GM19438 (cell line): Measurements from ENCODE around the gene IL4R.
"Not testable (repeated sequence)": the region's sequence is repeated elsewhere in the genome, so short reads cannot be mapped to it uniquely, and the experiment has no call there.

Experiments
- ATAC-seq: cut with Tn5 transposase; IDR thresholded peaks from one replicate; pipeline ENCODE4 v1.9.1; 2021; ENCODE audit warnings: low read depth; ENCODE audit not compliant: unreplicated experiment

The IL4R gene

DNA sequence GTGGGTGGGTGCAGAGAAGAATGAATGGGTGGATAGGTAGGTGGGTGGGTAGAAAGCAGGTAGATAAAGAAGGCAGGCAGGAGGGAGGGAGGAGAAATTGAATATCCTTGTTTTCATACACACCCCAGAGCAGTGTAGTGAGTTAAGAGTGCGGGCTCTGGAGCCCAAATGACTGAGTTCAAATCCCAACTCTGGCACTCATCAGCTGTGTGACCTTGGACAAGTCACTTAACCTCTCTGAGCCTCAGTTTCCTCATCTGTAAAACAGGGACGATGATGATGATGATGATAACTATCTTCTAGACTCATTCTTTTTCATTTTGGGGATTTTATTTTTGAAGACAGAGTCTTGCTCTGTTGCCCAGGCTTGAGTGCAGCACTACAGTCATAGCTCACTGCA lies 86.2 kb downstream of the IL4R start:
- ATAC-seq, result no peak

DNA sequence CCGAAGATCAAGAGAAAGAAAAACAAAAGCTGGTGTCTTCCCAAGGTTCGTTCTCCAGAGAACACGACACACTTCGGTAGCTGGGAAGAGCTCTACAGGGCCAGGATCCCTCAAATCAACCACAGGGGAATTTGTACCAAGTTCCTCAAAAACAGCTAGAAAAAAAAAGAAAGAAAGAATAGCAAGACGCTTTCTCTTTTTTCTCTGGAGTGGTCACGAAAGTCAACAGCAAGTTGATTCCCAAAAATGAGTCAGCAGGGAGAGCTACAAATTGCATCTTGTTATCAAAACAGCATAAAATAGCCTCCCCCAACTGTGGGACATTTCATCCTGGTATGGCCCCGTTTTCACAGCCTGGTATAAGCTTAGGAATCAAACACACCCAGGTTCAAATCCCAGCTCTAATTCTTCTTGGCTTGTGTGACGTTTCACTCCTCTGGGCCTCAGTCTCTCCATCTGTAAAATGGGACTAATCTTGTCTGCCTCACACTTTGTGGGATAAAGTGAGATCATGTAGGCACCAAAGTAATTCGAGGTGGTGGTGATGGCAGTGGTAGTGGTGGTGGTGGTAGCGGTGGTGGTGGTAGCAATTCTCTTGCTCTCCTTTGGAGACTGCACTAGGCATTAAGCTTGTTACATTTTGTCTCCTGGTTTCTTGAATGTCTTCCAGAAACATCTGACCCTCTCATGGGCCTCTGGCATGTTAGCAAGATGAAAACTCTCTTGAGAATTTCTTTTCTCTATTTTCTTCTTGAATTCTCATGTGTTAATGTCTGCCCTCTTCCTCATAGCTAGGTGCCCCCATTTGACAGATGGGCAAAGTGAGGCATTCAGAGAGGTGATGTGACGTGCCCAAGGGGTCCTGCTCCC lies 87.2 kb downstream of the IL4R start:
- no peak for ATAC-seq

DNA sequence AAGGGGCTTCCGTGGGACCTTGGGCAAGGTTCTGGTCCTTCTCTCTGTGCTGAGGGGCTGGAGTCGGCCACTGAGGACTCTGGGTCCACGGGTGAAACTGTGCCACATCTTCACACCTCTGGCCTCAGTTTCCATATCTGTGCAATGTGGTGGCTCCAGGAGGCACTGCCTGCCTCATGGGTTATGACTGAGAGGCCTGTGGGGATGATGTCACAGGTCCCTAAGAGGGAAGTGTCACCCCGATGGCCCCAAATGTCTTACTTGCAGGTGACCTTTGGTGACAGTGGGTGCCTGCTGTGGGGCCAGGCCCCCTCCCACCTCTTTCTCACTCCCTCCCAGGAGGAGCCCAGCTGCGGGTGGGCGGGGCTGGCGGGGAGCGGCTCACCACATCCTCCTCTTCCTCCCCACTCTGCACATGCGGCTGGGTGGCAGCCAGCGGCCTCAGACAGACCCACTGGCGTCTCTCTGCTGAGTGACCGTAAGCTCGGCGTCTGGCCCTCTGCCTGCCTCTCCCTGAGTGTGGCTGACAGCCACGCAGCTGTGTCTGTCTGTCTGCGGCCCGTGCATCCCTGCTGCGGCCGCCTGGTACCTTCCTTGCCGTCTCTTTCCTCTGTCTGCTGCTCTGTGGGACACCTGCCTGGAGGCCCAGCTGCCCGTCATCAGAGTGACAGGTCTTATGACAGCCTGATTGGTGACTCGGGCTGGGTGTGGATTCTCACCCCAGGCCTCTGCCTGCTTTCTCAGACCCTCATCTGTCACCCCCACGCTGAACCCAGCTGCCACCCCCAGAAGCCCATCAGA lies 88.2 kb downstream of the IL4R start, which contains the start of gene IL21R:
Gene IL21R, plus strand, starts transcription at position 407 of the 801 bp plus-strand sequence. CDS start 27,898 bp downstream, outside the sequence.
- ATAC-seq, result peak; percentile 46

DNA sequence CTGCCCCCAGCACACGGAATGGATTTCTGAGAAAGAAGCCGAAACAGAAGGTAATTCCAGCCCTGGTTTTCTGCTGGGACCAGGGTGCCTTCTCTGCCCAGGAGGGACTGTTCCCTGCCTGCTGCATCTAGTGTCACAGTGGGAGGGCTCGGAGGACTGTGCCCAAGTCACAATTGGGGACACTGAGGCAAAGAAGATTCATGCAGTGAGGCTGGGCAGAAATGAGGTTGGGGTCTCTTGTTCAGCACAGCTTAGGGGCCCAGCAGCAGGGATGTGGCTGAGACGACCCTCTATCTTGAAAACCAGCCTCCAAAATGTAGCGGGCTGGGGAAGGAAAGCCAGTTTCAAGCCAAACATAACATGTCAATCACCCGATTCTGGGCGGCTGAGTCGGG lies 88.8 kb downstream of the IL4R start:
- ATAC-seq, result no peak

DNA sequence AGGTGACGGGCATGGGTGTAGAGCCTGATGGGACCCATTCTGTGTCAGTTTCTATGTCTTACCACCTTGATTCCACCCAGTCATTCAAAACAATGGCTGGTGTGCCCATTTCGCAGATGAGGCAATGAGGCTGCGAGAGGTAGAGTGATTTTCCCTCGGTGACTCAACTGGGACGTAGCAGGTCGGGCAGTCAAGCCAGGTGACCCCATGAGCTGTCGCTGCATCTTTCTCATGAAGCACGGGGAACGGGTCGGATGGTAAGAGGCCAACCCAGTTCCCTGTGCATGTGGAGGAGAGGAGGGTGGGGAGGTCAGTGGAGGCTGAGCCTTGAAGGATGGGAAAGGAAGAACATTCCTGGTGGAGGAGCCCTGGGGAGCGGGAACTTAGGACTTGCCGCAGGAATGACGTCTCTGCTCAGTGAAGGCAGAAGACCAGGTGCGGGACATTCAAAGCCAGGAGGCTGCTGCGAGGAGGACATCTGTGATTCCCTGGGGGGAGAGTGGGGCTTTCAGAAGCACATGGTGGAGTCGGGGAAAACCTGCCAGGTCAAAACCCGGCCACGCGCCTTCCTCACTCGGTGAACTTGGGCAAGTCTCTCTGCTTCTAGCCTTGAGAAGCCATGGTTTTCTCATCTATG lies 89.3 kb downstream of the IL4R start:
- no peak for ATAC-seq

DNA sequence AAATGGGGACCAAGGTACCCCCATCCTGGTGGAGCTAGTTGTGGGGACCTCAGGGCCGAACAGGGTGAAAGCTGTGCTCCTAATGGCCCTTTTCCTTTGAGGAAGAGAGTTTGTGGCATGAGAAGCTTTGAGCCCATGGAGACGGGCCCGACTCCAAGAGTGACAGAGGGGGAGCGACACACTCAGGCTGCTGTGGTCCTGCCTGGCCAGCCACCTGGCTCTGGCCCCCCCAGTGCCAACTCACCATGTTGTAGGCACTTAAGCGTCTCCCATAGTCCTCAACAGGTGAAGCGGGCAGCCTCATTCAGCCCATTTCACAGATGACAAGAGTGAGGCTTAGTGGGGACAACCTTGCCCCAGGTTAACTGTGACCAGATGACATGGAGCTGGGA lies 89.8 kb downstream of the IL4R start:
- ATAC-seq, result no peak

DNA sequence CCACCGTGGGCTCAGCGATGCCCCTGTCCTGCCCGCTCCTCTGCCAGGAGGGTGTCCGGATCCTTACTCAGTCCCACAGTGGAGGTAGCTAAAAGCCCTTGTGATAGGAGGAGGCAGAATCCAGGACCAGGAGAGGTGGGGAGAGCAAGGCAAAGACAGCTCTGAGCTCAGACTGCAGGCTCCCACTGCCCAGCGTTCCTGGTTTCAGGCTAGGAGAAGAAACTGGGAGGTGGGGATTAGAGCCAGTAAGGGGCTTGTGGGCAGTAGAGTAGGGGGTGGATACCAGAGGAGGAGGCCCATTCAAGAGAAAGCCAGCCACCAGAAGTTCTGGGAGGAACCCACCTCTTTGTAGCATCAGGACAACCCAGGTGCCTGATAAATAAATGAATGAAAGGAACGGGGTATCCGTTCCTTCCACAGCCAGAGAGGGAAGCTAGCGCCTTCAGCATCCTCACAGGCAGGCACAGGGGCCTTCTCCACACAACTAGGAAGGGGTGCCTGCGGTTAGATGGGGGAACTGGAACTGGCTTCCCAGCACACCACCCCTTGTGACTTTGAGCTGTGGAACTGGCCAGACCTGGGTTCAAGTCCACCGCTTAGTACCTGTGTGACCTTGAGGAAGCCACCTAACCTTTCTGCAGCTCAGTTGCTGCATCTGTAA lies 90.5 kb downstream of the IL4R start:
- ATAC-seq, result no peak

DNA sequence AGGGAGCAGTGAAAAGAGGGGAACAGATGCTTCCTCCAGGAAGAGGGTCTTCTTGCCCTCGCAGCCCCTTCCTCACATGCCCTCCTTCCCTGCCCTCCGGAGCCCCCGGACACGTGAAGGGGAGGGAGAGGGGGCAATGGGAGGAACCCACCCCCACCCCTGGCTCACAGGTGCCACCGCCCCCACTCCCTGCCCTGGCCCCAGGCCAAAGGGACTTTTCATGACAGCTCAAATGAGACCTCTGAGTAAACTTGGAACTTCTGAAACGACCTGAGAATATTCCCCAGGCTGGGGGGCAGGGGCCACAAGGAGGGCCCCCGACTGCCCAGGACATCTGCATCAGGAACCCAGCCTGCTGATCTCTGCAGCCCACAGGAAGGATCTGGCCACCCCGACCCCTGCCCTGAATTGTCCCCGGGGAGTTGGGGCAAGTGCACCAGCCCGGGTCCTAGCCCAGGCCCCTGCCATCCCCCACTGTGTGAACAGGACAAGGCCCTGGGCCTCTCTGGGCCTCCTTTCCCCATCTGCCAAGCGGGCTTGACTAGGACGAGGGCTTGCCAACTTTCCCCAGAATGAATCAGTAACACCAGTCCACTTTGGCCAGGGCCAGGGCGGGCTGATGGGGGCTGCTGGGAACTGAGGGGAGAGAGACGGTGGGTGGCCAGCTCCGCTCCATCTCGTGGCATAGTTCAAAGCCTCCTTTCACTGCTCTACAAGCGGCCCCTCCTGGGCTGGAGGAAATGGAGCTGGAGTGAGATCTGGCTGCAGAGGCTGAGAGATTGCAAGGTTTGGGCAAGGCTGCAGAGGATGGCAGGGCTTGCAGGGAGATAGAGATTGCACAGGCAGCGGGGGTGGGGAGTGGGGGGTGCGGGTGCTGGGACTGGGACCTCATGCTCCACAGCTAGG lies 92.0 kb downstream of the IL4R start:
- no peak for ATAC-seq

DNA sequence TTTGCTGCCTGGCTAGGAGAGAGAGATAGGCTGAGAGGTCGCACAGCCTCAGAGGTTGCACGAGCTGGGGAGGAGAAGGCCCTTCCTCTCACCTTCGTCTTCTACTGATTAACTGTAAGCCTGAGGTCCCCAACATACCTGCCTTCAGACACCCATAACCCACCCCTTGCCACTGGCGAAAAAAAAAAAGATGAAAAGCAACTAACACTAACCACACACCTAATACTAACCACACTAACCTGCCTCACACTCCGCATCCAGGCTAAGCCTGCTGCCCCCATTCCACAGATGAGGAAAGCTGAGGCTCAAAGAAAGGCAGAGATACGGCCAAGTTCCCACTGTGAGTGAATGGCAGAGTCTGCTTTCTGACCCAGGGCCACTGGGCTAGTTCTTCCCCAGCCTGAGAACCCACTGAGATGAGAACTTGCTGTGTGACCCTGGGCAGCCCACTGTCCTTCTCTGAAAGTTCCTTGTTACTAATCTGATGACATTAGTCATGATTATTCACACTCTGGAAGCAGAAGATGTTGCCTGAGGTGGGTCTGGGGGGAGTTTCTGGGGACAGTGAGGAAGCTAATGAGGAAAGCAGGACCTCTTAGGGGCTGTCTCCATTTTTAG lies 92.8 kb downstream of the IL4R start:
- ATAC-seq, result no peak

DNA sequence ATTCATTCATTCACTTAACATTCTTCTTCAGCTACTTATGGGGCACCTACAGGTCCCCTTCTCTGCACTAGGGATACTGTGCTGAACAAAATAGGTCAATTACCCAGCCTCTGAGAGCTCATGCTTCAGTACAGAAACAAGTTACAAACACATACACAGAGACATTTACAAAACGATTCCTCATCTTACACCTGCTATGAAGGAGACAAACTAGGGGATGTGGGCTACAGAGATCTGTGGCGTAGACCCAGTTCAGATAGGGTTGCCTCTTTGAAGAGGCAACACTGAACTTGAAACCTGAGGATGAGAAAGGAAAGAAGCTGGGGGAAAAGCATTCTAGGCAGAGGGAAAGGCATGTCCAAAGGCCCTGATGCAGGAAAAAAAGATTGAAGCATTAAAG lies 93.4 kb downstream of the IL4R start:
- ATAC-seq, result no peak

DNA sequence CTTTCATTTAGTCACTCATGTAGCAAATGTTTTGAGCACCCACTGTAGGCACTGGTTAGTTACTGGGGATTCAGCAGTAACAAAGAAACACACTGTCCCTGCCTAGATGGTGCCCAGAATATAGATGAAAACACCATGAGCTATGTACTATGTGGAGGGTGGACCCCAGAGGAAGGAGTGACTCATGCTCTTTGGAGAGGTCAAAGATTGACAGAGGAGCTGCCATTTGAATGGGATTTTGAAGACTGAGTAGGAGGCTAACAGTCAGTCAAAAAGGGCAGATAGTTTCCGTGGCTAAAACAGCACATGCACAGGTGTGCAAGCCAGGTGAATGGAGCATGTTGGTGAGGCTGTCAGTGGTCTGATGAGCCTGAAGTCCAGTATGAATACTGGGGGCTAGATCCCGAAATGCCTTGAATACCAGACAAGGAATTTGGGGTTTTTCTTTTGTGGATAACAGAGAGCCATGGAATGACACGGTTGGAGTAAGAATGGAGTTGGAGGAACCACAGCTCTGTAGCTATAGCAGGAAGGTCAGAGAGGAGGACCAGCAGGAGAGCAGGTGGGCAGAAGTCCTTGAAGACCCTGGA lies 94.3 kb downstream of the IL4R start:
- no peak for ATAC-seq

DNA sequence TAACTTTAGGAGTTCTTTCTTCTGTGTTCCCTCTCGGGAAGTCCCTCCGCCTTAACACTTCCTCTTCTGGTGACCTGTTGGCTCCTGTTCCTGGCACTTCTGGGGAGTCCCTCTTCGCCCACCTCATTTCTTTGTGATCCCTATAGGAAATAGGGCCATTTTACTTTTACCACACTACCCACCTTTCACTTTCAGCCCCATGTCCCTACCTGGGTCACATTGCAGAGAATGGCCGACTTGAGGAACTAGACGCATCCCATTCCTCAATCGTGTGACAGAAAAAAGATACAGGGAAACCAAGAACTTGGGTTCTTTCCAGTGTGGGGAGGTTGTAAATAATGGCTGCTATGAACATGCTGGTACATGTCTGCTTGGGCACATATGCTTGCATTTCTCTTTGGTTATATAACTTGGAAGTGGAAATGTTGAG lies 94.8 kb downstream of the IL4R start:
- no peak for ATAC-seq

DNA sequence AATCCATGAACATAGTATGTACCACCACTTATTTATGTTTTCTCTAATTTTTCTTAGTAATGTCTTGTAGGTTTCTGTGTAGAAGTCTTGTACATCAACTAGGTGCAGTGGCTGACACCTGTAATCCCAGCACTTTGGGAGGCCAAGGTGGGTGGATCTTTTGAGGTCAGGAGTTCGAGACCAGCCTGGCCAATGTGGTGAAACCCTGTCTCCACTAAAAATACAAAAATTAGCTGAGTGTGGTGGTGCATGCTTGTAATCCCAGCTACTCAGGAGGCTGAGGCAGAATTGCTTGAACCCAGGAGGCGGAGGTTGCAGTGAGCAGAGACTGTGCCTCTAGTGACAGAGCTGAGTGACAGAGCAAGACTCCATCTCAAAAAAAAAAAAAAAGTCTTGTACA lies 96.2 kb downstream of the IL4R start:
- ATAC-seq, result not testable (repeated sequence)

DNA sequence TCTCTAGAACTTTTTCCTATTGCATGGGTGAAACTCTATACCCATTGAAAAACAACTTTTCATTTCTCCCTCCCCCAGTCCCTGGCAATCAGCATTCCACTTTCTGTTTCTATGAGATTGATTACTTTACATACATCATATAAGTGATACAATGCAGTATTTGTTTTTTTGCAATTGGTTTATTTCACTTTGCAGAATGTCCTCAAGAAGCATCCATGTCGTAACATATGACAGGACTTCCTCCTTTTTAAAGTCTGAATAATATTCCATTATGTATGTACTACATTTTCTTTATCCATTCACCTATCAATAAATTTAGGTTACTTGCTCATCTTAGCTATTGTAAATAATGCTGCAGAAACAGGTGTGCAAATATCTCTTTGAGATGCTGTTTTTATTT lies 97.0 kb downstream of the IL4R start:
- ATAC-seq, result no peak

DNA sequence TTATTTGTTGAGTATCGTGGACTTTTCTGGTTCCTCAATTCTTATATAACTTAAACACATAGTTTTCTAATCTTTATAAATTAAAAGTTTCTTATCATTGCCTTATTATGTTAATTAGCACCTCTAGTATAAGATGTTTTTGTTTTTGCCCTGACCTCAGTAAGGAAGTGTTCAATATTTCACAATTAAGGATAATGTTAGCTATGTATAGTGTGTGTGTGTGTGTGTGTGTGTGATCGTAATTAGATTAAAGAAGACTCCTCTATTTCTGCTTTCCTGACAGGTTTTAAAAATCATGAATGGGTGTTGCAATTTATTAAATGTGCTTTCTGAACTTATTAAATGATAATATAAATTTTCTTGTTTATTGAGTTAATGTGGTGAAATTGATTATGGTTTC lies 100.2 kb downstream of the IL4R start:
- no peak for ATAC-seq
